ENCODE measurements around the gene CFTR.
"Not testable (repeated sequence)": the region's sequence is repeated elsewhere in the genome, so short reads cannot be mapped to it uniquely, and the experiment has no call there.

CFTR gene

DNA sequence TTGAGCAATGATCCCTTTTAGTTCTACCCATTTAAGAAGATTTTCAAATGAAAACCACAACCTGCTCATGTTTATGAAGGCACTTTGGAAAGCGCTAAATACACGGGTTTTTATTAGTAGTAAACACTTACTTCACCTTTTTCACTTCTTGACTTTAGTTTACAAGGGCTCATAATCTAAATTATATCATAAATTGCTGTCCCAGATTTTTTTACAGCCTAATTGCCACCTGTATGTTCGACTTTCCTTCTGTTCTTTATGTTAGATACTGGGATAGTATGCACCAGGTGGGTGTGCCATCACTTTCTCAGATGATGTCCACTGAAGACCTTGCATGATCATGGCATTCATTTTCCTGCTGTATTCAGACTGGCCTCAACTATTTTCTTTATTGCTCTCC is 22.5 kb downstream of the CFTR start:
- no peak for DNase-seq

DNA sequence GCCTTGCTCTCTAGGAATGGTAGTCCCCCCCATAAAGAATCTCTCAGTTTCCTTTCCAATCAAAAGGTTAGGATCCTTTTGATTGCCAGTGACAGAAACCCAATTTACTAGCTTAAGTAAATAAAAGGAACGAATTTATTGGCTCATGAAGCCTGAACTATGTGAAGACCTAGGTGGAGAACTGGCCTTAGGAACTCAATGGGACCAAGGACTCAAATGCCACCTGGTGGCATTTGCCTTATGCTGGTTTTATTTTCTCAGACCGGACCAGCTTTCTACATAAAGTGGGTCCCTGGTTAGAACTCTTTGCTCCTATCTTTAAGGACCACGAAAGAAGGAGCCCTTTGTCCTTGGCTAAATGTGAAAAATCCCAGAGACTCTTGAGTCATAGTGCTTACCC is 25.4 kb downstream of the CFTR start:
- no peak for DNase-seq

DNA sequence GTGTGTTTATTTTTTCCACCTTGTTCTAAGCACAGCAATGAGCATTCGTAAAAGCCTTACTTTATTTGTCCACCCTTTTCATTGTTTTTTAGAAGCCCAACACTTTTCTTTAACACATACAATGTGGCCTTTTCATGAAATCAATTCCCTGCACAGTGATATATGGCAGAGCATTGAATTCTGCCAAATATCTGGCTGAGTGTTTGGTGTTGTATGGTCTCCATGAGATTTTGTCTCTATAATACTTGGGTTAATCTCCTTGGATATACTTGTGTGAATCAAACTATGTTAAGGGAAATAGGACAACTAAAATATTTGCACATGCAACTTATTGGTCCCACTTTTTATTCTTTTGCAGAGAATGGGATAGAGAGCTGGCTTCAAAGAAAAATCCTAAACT is 28.9 kb downstream of the CFTR start:
- DNase-seq = no peak

DNA sequence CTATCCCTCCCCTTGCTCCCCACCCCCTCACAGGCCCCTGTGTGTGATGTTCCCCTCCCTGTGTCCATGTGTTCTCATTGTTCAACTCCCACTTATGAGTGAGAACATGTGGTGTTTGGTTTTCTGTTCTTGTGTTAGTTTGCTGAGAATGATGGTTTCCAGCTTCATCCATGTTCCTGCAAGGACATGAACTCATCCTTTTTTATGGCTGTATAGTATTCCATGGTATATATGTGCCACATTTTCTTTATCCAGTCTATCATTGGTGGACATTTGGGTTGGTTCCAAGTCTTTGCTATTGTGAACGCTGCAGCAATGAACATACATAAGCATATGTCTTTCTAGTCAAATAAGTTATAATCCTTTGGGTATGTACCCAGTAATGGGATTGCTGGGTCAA is 37.4 kb downstream of the CFTR start:
- DNase-seq = not testable (repeated sequence)

DNA sequence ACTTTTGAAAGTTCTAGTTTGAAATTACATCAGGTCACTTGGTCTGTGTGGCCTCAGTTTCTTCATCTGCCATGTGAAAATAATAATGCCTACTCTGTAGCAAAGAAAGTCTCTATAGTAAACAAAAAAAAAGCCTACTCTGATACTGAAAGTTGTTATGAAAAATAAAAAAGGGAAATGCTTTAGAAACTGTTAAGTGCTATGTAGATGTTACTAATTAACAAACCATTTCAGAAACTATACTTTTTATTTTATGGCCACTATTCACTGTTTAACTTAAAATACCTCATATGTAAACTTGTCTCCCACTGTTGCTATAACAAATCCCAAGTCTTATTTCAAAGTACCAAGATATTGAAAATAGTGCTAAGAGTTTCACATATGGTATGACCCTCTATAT is 50.6 kb downstream of the CFTR start:
- no peak for DNase-seq

DNA sequence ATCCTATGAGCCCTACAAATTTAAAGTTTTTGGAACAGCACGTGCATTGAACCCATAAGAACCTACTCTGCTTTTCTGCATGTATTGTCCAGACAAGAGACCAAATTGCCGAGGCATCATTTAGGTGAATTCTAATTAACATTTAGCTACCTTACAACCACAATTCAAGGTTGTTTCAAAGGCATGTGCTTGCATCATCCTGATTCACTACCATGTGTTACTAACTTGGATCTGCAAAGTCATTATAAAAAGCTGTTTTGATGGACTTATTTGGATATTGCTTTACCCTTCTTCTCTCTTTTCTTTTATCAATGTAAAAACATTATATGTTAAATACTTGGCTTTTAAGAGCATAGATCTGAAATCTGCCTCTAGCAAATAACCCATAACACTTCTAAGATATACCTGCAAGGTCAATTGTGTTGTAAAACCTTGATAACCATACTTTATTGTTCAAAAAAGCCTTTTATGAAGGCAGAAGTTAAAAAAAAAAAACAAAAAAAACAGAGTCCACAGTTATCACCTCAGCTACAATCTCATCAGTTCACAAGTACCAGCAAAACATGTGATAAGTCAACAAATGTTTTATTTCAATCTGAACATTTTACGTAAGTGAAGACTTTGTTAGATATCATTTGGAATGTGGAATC is 51.9 kb downstream of the CFTR start:
- DNase-seq = no peak

DNA sequence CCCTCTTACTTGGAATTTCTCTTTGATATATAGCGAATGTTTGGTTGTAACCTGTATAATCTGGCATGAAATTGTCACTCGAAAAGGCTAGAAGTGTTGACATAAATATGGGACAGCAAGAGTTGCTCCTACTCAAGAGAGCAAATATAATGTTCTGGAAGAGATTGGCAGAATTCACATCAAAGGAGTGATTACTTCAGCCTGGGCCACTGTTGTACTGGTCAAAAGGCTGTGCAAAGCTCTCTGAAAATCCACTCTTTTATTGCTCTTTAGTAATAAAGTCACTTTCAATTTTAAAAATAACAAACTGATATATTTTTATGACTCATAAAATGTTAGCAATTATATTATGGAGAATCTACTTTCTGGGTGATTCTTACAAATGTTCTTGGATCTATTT is 58.2 kb downstream of the CFTR start:
- no peak for DNase-seq

DNA sequence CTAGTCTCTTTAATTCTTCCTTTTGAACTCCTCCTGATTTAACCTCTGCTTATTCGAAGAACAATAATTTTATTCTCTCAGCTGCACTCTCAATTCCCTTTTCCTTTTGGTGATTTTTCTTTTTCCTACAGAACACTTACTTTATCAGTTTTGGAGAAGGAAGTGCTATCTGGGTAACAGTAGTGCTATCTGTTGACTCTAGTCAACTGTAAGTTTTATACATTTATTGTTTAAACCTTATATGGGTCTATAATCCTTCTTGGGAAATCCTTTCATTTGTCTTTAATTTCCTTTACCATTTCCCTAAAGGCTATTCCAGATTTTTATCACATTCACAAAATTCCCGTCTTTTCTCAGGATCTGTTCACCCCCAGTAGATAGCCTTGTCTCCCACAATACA is 64.2 kb downstream of the CFTR start:
- DNase-seq = no peak

DNA sequence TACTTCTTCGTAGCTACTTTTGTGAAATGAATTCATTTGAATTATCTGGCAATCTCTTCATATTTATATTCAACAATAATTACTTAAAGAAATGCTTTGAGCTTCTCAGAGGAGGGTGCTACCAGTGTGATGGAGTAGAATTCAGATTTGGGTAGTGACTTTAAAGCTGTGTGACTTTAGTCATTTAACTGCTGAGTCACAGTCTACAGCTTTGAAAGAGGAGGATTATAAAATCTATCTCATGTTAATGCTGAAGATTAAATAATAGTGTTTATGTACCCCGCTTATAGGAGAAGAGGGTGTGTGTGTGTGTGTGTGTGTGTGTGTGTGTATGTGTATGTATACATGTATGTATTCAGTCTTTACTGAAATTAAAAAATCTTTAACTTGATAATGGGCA is 68.2 kb downstream of the CFTR start:
- DNase-seq = no peak

DNA sequence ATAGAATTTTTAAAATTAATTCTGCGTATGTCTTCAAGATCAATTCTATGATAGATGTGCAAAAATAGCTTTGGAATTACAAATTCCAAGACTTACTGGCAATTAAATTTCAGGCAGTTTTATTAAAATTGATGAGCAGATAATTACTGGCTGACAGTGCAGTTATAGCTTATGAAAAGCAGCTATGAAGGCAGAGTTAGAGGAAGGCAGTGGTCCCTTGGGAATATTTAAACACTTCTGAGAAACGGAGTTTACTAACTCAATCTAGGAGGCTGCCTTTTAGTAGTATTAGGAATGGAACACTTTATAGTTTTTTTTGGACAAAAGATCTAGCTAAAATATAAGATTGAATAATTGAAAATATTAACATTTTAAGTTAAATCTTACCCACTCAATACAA is 70.8 kb downstream of the CFTR start:
- DNase-seq = no peak

DNA sequence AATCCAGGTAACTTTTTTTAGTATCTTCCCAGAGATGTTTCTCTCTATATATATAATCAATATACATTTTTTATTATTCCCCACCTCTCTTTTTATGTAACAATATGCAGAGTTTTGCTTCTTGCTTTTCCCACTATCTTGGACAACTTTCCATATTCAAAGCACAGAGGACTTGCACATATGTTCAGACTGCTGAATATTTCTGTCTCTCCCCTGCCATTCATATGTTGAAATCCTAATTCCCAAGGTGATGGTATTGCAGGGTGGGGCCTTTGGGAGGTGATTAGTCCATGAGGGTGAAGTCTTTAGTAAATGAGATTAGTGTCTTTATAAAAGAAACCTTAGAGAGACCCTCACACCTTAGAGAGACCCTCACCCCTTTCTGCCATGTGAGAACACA is 72.8 kb downstream of the CFTR start:
- DNase-seq = no peak

DNA sequence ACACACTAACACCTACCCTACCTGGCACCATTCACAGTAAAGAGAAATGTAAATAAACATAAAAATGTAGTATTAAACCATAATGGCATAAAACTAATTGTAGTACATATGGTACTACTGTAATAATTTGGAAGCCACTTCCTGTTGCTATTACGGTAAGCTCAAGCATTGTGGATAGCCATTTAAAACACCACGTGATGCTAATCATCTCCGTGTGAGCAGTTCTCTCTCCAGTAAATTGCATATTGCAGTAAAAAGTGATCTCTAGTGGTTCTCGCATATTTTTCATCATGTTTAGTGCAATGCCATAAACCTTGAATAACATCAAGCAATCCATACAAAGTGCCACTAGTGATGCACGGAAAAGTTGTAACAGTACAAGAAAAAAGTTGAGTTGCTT is 75.4 kb downstream of the CFTR start:
- DNase-seq = no peak

DNA sequence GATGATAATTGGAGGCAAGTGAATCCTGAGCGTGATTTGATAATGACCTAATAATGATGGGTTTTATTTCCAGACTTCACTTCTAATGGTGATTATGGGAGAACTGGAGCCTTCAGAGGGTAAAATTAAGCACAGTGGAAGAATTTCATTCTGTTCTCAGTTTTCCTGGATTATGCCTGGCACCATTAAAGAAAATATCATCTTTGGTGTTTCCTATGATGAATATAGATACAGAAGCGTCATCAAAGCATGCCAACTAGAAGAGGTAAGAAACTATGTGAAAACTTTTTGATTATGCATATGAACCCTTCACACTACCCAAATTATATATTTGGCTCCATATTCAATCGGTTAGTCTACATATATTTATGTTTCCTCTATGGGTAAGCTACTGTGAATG is 79.6 kb downstream of the CFTR start:
- no peak for DNase-seq

DNA sequence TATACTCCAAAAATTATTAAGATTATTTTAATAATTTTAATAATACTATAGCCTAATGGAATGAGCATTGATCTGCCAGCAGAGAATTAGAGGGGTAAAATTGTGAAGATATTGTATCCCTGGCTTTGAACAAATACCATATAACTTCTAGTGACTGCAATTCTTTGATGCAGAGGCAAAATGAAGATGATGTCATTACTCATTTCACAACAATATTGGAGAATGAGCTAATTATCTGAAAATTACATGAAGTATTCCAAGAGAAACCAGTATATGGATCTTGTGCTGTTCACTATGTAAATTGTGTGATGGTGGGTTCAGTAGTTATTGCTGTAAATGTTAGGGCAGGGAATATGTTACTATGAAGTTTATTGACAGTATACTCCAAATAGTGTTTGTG is 80.2 kb downstream of the CFTR start:
- DNase-seq = no peak

DNA sequence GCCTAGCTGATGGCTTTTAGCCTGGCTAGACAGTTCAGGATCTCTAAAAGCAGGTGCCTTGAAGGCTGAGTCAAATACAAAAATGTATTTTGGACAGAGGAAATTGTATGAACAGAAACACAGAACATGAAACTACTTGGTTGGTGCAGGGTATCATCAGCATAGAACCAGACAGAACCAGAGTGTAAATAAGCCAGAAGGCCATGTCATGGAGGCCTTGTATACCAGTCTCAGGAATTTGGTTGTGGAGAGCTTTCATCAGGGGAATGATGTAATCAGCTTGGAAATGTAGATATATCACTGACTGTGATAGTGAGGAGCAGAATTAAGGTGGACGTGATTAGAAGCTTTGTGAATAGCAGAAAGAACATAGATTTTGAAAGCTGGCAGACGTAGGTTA is 82.9 kb downstream of the CFTR start:
- no peak for DNase-seq

DNA sequence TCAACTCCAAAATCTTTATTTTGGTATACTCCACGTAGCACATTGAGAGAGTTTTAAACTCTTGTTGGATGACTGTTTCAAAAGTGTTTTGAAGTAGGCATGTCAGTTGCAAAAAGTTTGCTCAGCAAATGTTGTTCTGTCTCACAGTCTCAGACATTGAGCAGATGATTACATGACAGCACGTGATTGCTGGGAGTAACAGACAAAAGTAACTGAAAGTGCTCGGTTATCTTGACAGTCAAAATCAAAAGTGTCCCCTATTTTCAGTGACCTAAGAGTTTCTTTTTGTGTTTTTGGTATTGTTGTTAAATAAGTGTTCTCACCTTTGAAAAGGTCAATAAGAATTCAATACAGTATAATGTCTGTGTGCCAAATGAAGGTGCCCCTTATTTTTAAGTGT is 84.3 kb downstream of the CFTR start:
- no peak for DNase-seq

DNA sequence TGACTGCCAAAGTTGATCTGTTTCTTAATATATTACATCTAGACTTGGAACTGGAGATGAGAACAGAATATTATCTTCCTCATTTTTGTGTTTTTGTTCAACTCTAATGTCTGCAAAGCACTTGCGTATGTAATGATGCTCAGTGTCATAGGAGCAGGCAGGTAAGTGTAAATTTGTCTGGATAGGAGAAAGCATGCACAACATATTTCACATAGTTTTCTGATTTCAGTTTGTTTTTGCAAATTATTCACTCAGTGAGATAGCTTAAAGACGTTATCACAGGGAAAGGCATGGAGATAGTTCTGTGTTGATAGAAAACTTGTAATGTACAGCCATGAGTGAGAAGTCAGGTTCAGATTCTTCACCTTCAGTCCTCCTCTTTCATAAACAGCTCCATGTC is 84.8 kb downstream of the CFTR start:
- no peak for DNase-seq

DNA sequence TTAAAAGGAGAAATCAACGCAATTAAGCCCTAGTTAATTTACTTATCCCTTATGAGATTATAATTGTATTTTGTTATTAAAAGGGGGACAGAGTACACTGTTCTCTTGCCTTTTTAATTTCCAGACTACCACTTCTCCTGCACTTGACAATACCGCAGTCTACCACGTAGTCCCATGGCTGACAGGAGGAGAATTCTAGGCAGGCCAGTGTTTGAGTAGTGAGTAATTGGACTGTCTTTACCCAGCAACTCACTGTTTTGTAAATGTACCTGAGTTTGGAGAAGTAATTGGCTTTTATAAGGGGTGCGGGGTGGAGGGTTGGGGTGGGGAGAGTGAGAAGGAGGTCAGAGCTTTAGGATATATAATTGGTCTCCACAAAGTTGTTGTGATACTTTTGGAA is 85.4 kb downstream of the CFTR start:
- no peak for DNase-seq

DNA sequence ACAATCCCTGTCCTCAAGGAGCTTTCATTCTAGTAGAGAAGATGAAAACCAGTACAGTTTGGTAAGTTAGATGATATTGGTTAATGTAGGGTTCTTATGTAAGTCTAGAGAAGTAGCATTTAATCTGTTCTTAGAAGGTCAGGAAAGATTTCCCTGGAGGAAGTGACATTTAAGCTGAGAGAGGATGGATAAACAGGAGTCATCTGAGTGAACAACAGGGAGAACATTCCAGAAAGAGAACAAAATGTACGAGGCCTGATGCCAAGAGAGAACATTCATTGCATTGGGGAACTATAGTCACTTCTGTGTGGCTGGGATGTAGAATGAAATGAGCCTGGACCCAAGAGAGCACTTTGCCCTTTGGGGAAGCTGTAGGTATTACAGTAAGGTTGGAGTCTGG is 88.0 kb downstream of the CFTR start:
- no peak for DNase-seq

DNA sequence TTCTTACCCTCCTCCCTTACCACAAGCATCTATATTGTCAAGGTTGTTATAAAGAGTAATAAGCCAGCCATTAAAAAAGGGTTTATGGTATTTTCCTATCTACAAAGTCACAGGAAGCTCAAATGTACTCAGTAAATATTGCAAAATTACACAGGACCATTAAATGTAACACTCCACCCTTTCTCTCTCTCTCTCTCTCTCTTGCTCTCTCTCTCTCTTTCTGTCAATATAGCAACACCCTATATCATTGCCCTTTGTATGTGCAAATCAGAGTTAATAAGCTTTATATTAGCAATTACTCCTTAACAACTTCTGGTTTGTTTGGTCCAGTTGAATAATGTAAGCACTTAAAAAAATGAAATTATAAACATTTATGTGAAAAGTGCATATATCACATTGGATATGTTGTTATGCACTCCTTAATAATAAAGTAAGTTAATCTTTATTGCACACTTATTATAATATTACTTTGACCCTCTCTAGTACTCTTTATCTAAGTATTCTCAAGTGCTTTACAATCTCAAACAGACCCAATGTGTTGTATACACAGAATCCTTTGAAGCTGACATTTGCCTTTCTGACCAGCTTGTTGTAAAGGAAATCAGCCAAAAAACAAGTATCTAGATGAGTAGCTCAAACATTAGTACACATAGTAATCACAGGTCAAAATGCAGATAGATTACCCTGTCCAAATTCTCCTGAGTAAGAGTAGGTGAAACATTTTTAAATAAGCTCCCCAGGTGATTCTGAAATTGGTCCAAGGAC is 93.2 kb downstream of the CFTR start:
- DNase-seq = no peak

DNA sequence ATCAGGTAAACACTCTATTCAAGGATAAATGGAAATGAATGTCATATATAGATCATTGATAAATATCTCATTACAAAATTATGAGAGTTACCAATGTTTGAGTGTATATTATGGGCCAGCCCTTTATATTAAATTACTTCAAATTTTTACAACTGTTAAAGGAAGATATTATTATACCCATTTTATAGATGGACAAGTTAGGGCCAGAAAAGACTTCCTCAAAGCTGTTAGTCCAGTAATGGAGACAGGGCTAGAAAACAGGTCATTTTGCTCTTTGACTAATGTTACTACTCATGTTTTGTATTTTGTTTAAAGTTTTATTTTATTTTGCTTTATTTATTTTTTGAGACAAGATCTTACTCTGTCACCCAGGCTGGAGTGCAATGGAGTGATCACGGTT is 101.6 kb downstream of the CFTR start:
- DNase-seq = no peak

DNA sequence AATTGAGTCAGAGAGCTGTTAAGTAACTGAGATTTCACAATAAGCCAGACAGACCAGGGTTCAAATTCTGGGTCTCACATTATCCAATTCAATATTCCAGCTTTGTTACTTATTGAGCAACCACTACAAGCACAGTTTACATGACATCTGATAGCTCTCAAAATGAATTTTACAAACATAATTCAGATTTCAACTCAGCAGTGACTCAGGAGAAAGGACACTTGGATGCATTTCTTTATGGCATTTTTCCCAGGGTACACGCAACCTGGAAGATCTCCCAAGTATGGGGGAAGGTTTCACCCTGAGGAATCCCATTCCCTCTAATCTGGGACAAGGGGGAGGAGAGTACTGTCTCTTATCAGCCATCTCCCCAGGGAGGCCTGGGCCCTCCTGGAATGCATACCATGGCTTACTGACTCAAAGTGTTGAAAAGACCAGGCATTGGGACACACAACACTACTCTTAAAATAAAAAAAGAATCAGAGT is 102.4 kb downstream of the CFTR start:
- no peak for DNase-seq

DNA sequence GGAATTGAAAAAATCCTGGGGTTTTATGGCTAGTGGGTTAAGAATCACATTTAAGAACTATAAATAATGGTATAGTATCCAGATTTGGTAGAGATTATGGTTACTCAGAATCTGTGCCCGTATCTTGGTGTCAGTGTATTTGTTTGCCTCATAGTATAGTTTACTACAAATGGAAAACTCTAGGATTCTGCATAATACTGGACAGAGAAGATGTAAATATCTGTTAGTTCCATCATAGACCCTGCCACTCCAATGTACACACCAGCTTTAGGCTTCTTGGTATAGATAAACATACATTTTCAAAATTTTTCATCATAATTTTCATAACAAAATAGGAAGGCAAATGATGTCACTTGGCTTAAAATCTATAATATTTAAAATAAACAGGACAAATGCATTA is 108.1 kb downstream of the CFTR start:
- no peak for DNase-seq

DNA sequence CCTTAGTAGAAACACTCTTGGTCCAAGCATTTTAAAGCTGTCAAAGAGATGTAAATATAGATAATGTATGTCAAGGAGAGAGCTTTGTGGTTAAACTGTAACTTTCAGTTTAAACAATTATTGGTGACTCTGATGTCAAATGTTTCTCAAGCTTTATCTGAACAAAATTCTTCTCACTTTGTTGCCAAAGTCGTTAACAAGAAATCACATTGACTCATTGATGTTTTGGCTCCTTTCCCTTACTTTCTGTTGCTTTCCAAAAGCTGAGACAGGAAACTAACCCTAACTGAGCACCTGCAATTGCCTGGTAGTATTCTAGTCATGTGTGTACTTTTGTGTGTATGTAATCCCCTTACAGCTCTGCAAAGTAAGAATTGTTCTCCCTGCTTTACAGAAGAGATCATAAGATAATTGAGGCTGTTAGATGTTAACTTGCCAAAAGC is 108.5 kb downstream of the CFTR start:
- DNase-seq = no peak

DNA sequence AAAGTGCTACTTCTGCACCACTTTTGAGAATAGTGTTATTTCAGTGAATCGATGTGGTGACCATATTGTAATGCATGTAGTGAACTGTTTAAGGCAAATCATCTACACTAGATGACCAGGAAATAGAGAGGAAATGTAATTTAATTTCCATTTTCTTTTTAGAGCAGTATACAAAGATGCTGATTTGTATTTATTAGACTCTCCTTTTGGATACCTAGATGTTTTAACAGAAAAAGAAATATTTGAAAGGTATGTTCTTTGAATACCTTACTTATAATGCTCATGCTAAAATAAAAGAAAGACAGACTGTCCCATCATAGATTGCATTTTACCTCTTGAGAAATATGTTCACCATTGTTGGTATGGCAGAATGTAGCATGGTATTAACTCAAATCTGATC is 110.4 kb downstream of the CFTR start:
- no peak for DNase-seq

Measured in NCI-H1048 (cell line).